ENCODE data around the gene SUPT4H1. TPM values are rescaled to one million over a fixed set of nuclear protein-coding genes. Genes with fewer than 3 reads are reported as not detected.
"Not testable (repeated sequence)": the region's sequence is repeated elsewhere in the genome, so short reads cannot be mapped to it uniquely, and the experiment has no call there.

Gene SUPT4H1
- polyA plus RNA-seq (ENCODE audit: low read depth in 6 of 6): 100 to 1,000 TPM in 4 of 6 donors, 10 to 100 TPM in 2; 77.4 to 128 (median 110) TPM

GRCh38 chr17:58351831-58352595, at the start of gene SUPT4H1:
TSS of gene SUPT4H1 (minus strand) at chr17:58352201. CDS start at chr17:58352135, 66 bp downstream.
- H3K9me3 Mint-ChIP-seq: no peaks in the 10 kb centered on the region
- no peaks in the 10 kb centered on the region for H3K27me3 Mint-ChIP-seq
- peaks cover 32 to 52% (median 40%) of the 10 kb centered on the region in 3 donors for H3K4me1 Mint-ChIP-seq
- peaks cover 7 to 15% of the 10 kb centered on the region in 2 donors for H3K36me3 Mint-ChIP-seq
- ATAC-seq (ENCODE audit: low read depth in 2 of 2) (peak; percentile 92 to 93), DNase-seq (peak; percentile 95)
- peak within 1 kb of the TSS; percentile 97 to 99 (median 98) for H3K27ac Mint-ChIP-seq
- H3K4me3 Mint-ChIP-seq: peak within 1 kb of the TSS; percentile 95 to 100 (median 99)

- Mint-ChIP-seq H3K4me1 (no peaks in the 10 kb centered on the region), H3K36me3 (peaks cover 0 to 5% of the 10 kb centered on the region in 2 donors), H3K9me3 (no peaks in the 10 kb centered on the region), H3K27me3 (no peaks in the 10 kb centered on the region), H3K27ac (no peak overlapping the region), H3K4me3 (no peak overlapping the region)
- no peak for DNase-seq
- no peak for ATAC-seq (ENCODE audit: low read depth in 2 of 2)
Observed at GRCh38 chr17:58401287-58401686, 49.3 kb upstream of the SUPT4H1 start.

DNA sequence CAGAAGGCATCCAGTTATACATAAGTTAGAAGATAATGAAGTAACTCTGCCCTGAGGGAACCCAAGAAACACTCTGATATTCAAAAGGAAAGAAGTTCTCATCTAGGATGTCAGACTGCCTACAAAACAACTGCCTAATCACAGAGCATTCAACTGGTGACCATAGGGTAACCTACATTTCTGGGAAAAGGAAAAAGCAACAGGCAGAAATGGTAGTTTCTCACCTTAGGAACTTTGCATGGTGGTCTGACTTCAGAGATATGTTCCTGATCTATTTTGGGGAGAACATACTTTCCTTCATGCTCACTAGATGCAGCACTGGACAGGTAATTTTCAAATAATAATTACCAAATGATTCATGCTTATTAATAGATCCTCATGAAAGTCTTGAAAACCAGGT, 48.8 kb upstream of the SUPT4H1 start:
- Mint-ChIP-seq H3K27ac (no peak overlapping the region), H3K36me3 (peaks cover 0 to 5% of the 10 kb centered on the region in 2 donors), H3K4me1 (no peaks in the 10 kb centered on the region), H3K27me3 (no peaks in the 10 kb centered on the region), H3K9me3 (no peaks in the 10 kb centered on the region), H3K4me3 (no peak overlapping the region)
- DNase-seq (no peak), ATAC-seq (ENCODE audit: low read depth in 2 of 2) (no peak)

- no peak for DNase-seq
- Mint-ChIP-seq H3K27me3 (no peaks in the 10 kb centered on the region), H3K27ac (no peak overlapping the region), H3K4me3 (no peak overlapping the region), H3K4me1 (no peaks in the 10 kb centered on the region), H3K9me3 (no peaks in the 10 kb centered on the region), H3K36me3 (peaks cover 0 to 5% of the 10 kb centered on the region in 2 donors)
- no peak for ATAC-seq (ENCODE audit: low read depth in 2 of 2)
Observed at GRCh38 chr17:58399974-58400373, 48.0 kb upstream of the SUPT4H1 start.

DNA sequence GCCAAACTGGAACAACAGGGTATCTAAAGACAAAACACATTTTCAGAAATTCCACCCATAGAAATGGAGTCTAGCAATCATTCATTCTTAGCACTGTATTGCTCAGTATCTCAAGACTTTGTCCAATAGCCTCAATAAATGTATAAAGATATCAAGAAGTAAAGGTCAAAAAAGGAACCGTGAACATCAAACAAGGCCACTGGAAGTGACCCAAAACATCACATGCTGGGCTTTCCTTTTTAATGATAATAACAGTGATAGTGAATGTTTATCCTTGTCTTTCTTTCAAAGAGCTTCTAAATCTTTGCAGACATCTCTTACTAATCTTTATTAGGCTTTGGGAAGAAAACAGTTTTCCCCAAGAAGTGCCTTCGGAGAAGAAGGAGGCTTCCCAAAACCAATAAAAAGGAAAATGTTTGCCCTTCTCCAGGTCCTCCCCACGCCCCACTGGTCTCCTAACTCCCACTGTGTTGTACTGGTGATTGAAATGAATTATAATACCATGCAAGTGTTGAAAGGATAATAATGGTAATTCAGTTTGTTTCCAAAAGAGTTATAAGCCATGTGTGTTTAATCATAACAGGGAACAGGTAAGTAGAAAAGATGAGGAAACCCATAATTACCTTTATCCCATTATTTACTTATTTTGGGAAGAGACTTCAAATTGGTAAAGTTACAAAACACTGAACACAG, 46.7 kb upstream of the SUPT4H1 start:
- H3K9me3 Mint-ChIP-seq: no peaks in the 10 kb centered on the region
- peak overlapping the region in 1 of 6 donors; percentile 20 for H3K27ac Mint-ChIP-seq
- no peaks in the 10 kb centered on the region for H3K4me1 Mint-ChIP-seq
- DNase-seq: no peak
- peaks cover 0 to 5% of the 10 kb centered on the region in 2 donors for H3K36me3 Mint-ChIP-seq
- no peak for ATAC-seq (ENCODE audit: low read depth in 2 of 2)
- H3K4me3 Mint-ChIP-seq: no peak overlapping the region
- H3K27me3 Mint-ChIP-seq: no peaks in the 10 kb centered on the region

- not testable (repeated sequence) for ATAC-seq (ENCODE audit: low read depth in 2 of 2); H3K27me3 Mint-ChIP-seq; H3K36me3 Mint-ChIP-seq; DNase-seq; H3K4me3 Mint-ChIP-seq; H3K4me1 Mint-ChIP-seq; H3K27ac Mint-ChIP-seq; H3K9me3 Mint-ChIP-seq
Observed at GRCh38 chr17:58397421-58397820, 45.4 kb upstream of the SUPT4H1 start.

DNA sequence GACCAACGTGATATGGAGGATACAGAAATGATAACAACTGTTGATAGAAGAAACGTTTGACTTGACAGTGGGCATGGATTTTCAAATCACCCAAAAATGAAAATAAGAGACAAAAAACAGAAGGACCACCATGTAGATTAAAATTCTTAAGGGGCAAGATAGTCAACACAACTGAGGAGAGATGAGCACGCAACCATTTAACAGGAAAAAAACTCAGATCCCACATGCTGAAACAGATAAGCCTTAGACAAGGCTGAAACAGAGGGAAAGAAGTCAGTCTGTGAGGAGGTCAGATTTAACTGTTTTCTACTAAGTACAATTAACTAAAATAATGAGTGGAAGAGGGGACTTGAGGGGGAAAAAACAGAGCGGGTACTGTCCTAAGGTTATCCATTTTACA, 44.2 kb upstream of the SUPT4H1 start:
- ATAC-seq (ENCODE audit: low read depth in 2 of 2): no peak
- Mint-ChIP-seq H3K4me1 (no peaks in the 10 kb centered on the region), H3K4me3 (no peak overlapping the region), H3K27ac (peak overlapping the region in 1 of 6 donors; percentile 60), H3K27me3 (no peaks in the 10 kb centered on the region), H3K9me3 (no peaks in the 10 kb centered on the region), H3K36me3 (peaks cover 0 to 5% of the 10 kb centered on the region in 2 donors)
- DNase-seq: no peak

- ATAC-seq (ENCODE audit: low read depth in 2 of 2) (no peak), DNase-seq (no peak)
- no peaks in the 10 kb centered on the region for H3K27me3 Mint-ChIP-seq
- no peak overlapping the region for H3K27ac Mint-ChIP-seq
- no peaks in the 10 kb centered on the region for H3K9me3 Mint-ChIP-seq
- H3K4me1 Mint-ChIP-seq: no peaks in the 10 kb centered on the region
- no peak overlapping the region for H3K4me3 Mint-ChIP-seq
- peaks cover 0 to 5% of the 10 kb centered on the region in 2 donors for H3K36me3 Mint-ChIP-seq
Observed at GRCh38 chr17:58394534-58395223, 42.7 kb upstream of the SUPT4H1 start.

DNA sequence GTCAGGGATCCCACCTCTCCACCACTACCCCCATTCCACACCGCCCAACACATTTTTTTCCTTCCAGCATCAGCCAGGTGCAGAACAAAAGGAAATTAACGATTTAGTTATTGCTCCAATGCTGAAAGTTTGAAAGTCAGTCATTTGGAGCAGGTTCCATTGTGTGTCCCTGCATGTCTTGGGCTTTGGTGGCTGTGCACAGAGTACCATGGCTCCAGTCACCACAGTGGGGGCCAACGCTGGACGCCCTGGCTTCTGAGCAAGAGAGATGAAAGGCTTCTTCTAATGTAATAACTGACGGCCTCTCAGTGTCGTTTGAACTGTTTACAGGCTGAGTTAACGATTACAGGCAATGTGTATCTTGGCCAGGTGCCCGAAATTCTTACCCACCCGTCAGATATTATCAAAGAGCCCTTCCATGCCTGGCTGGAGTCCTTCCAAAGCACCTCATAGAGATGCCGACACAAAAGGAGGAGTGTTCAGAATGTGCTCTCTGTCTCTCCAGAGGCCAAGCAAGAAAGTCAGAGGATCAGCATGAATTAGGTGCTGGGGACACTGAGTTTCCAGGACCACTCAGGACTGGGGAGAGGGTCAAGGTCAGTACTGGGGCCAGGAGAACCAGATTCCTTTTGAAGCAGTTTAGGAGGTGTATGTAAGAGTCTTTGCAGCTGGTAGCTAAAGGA, 39.4 kb upstream of the SUPT4H1 start:
- no peak for DNase-seq
- H3K4me3 Mint-ChIP-seq: no peak overlapping the region
- H3K36me3 Mint-ChIP-seq: no peaks in the 10 kb centered on the region
- ATAC-seq (ENCODE audit: low read depth in 2 of 2): no peak
- no peaks in the 10 kb centered on the region for H3K27me3 Mint-ChIP-seq
- no peaks in the 10 kb centered on the region for H3K9me3 Mint-ChIP-seq
- no peaks in the 10 kb centered on the region for H3K4me1 Mint-ChIP-seq
- H3K27ac Mint-ChIP-seq: no peak overlapping the region

DNA sequence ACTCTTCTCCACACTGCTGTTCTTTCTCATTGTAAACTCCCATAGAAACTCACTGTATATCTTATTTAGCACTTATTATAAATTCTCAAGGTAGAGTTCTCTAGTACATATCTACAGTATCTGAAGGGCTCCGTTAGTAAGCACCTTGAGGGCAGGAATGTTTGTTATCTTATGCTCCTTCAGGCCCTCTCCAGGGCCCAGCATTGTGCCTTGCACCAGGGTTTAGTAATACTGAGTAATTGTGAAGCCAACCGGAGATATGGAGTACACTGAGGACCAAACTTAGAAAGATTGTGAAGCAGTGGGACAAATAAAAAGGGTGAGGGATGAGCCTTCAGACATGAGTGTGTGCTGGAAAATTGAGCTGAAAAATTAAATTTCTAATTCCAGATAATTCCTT, 38.9 kb upstream of the SUPT4H1 start:
- no peaks in the 10 kb centered on the region for H3K4me1 Mint-ChIP-seq
- no peaks in the 10 kb centered on the region for H3K9me3 Mint-ChIP-seq
- H3K27ac Mint-ChIP-seq: no peak overlapping the region
- no peak overlapping the region for H3K4me3 Mint-ChIP-seq
- ATAC-seq (ENCODE audit: low read depth in 2 of 2) (no peak), DNase-seq (no peak)
- no peaks in the 10 kb centered on the region for H3K36me3 Mint-ChIP-seq
- H3K27me3 Mint-ChIP-seq: no peaks in the 10 kb centered on the region

- H3K4me1 Mint-ChIP-seq: peaks cover 9 to 14% (median 9%) of the 10 kb centered on the region in 3 donors
Observed at GRCh38 chr17:58388302-58389190, 36.5 kb upstream of the SUPT4H1 start.

GRCh38 chr17:58387834-58388233, 35.8 kb upstream of the SUPT4H1 start:
- Mint-ChIP-seq H3K36me3 (no peaks in the 10 kb centered on the region), H3K9me3 (no peaks in the 10 kb centered on the region), H3K27ac (no peak overlapping the region), H3K27me3 (no peaks in the 10 kb centered on the region), H3K4me1 (peaks cover 9 to 16% (median 13%) of the 10 kb centered on the region in 3 donors), H3K4me3 (no peak overlapping the region)
- ATAC-seq (ENCODE audit: low read depth in 2 of 2) (no peak), DNase-seq (no peak)

More at GRCh38 chr17:58388302-58389190, 36.5 kb upstream of the SUPT4H1 start:
- H3K27me3 Mint-ChIP-seq: no peaks in the 10 kb centered on the region
- H3K4me3 Mint-ChIP-seq: no peak overlapping the region
- DNase-seq (no peak), ATAC-seq (ENCODE audit: low read depth in 2 of 2) (no peak)
- H3K27ac Mint-ChIP-seq: no peak overlapping the region
- no peaks in the 10 kb centered on the region for H3K9me3 Mint-ChIP-seq
- H3K36me3 Mint-ChIP-seq: no peaks in the 10 kb centered on the region
